GM21717 (cell line): ENCODE results near the gene GDF10.

Experiments
- ATAC-seq: cut with Tn5 transposase; IDR thresholded peaks from one replicate; pipeline ENCODE4 v1.9.1; 2021; ENCODE audit warnings: mild to moderate bottlenecking, moderate library complexity; ENCODE audit not compliant: unreplicated experiment

The GDF10 gene

GRCh38 chr10:47268696-47269095, 31.3 kb upstream of the GDF10 start:
- no peak for ATAC-seq

- no peak for ATAC-seq
Measured at GRCh38 chr10:47269294-47269693, 30.7 kb upstream of the GDF10 start.

- no peak for ATAC-seq
Measured at GRCh38 chr10:47276071-47276470, 23.9 kb upstream of the GDF10 start.

- no peak for ATAC-seq
Measured at GRCh38 chr10:47276576-47277351, 23.2 kb upstream of the GDF10 start.

DNA sequence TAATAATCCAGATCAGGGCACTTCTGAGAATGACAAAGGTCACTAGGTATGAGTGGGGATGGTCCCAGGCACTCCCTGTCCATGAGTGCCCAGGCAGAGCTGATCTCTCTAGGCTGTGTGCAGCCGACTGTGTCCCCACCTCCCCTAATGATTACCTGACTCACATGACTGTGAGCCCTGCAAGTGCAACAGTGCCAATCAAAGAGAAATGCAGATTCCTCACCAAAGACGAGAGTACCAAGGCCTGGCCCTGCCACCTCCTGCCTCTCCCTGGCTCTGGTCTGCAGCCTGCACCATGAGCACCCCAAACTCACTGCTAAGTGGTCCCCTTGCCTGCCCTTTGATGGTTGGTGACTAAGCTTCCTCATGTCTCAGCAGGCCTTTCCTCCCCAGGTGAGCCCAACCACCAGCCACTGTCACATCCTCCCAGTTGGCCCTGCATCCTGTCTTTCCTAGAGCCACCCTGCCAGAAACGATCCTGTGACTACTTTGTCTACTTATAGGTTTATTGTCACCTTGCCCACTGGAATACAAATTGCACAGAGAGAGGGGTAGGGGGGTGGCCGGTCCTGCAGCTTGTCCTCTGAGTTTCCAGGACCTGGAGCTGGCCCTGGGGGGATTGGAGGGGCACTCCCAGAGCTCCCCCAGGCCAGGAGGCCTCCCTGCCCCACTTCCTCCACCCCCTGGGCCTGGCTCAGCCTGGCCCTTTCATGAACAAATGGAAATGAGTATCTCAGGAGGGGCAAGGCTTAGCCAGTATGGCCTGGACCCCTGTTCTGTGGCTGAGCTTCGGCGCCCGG, 22.4 kb upstream of the GDF10 start:
- no peak for ATAC-seq

DNA sequence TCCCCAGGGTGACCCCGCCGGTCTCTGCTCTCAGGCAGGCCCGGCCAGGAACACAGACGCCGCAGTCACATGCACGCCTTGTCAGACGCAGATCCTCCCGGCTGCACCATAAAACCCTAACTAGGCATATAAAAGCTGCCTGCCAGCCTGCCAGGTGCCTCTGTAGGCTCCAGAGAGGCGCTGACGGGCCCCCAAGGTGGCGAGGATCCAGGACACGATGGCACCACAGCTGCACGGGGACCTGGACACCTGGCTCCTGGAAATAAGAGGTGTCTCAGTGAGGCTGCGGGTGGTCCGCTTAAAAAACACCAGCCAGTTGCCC, 21.9 kb upstream of the GDF10 start:
- no peak for ATAC-seq

DNA sequence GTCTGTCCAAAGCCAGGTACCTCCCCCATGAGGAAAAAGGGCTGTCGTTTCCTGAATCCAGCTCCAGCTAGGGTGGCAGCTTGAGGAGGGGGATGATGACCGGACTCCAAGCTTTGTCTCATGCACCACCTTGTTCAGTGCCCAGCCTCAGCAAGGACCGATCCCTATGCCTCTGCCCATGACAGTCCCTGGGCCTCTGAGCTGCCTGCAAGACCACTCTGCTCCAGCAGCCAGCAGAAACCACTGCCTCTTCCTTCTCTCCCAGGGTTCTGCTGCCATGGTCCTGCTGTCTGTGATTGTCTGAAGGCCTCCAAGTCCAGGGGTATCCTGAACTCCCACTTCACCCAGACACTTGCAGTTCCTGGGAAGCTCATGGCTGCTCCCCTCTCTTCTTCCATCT, 21.3 kb upstream of the GDF10 start:
- ATAC-seq: no peak

- no peak for ATAC-seq
Measured at GRCh38 chr10:47279276-47279675, 20.7 kb upstream of the GDF10 start.

GRCh38 chr10:47282005-47282656, 17.9 kb upstream of the GDF10 start:
- ATAC-seq: no peak

- ATAC-seq: no peak
Measured at GRCh38 chr10:47282657-47283018, 17.4 kb upstream of the GDF10 start.

DNA sequence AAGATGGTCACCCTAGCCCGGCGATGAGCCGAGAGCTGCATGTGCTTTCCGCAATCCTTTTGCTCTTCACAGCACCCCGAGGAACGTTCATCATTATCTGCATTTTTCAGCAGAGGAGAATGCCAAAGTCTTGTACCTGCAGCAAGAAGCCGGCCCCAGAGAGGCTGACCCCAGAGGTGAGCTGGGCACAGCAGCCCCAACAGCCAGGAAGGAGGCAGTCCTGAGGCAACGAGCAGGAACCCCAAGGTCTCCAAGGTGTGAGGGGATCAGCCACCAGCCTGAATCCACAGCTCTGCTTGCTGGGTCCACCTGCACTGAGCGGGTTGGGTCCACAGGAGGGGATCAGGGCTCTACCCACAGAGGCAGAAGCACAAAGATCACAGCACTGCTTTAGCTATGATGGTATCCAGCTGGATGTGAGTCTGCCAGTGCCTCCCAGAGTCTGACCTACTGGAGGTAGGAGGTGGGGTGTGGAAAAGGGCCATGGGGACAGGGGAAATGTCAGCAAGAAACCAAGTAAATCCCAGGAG, 16.8 kb upstream of the GDF10 start:
- ATAC-seq: no peak

GRCh38 chr10:47283848-47284247, 16.1 kb upstream of the GDF10 start:
- ATAC-seq: no peak

- ATAC-seq: no peak
Measured at GRCh38 chr10:47285381-47286115, 14.4 kb upstream of the GDF10 start.

DNA sequence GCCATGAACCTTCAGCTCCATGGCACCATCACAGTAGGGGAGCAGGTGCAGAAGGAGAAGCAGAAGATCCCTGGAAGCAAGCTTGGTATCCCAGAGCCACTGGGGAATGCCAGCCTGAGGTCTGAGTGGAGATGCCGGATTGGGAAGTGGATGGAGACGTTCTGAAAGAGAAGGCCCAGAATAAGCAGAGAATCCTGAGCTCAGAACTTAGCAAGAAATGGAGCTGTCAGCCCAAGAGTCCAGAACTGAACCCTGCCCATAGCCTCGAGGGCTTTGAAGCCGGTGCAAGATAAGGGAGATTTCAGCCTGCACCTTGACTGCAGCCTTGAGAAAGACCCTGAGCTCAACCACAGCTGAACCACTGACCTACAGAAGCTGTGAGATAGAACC, 13.9 kb upstream of the GDF10 start:
- no peak for ATAC-seq

DNA sequence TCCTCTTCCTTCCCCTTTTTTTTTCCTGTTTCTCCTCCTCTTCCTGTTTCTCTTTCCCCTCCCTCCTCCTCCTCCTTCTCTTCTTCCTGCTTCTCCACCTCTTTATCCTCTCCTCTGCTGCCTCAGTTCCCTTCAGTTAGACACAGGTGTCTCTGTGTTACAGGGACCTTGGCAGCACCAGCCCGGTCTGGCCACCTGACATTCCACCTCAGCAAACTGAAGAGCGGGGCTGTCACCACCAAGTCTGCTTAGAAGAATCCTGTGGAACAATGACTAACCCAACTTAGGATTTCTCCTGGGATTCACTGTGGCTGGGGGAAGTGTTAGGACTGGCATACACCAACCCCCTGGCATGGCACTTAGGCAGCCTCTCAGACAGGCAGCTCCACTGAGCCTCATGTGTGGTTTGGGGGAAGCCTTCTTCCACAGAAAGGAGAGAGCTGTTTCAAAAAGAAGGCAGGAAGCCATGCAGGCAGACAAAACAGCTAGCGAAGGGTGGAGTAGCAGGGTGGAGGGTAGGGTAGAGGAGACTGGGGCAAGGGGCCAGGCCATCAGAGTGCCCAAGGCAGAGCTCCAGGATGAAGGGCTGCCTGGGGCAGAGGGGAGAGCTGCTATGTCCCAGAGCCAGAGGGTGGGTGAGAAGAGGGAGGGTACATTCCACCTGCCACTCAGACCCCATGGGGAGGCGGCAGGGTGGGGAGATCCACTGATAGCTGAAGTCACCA, 13.2 kb upstream of the GDF10 start:
- ATAC-seq: no peak

DNA sequence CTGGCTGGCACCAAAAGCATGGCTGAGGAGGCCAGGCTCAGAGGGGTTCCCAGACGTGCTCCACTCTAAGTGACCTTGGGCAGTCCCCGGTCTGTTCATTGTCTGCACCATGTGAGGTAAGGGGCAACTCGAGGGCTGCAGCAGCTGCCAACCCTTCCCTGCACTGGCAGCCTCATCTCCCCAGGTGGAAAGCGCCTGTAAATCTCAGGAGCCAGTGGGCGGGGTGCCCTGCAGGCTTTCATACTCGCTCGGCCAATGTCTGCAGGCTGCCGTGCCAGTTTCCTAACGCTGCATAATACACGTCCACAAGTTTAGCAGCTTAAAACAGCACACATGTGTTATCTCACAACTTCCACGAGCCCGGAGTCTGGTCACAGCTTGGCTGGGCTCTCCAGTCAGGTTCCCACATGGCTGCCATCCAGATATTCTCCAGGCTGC, 12.6 kb upstream of the GDF10 start:
- ATAC-seq: no peak

GRCh38 chr10:47287805-47288204, 12.2 kb upstream of the GDF10 start:
- ATAC-seq: no peak

GRCh38 chr10:47288236-47288635, 11.8 kb upstream of the GDF10 start:
- ATAC-seq: no peak

- no peak for ATAC-seq
Measured at GRCh38 chr10:47288916-47289495, 11.0 kb upstream of the GDF10 start.

GRCh38 chr10:47289921-47290320, 10.1 kb upstream of the GDF10 start:
- ATAC-seq: no peak
